ENCODE data around the gene ZNF276. TPM values are rescaled to one million over a fixed set of nuclear protein-coding genes. Genes with fewer than 3 reads are reported as not detected.
"Not testable (repeated sequence)": the region's sequence is repeated elsewhere in the genome, so short reads cannot be mapped to it uniquely, and the experiment has no call there.

ZNF276 gene
- total RNA-seq, 4 donors from 2014 or later = 6.4 to 41.5 (median 20.8) TPM

DNA sequence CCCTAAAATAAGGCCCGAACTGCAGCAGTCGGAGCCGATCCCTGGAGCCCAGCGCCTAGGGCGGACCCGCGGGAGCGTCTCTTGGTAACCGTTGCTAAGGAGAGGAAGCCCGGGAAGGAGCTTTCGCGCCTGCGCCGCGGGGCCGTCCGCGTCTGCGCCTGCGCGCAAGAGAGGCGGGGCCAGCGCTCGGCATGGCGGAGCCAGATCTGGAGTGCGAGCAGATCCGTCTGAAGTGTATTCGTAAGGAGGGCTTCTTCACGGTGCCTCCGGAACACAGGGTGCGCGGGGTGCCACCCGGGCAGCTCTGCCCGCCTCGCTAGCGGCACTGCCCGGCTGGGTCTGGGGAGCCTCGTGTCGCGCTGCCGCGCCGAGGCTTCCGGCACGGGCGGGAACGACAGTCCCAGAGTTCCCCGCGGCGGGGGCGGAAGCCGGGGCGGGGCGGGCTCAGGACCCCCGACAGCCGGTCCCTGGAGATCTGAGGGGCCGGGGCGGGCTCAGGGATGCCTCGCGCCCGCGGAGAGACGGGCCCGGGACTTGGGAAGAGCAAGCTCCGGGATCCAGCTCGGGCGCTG, 34.7 kb upstream of the ZNF276 start, which contains the start of gene CDK10:
Gene CDK10, plus strand, starts transcription at position 170 of the 572 bp plus-strand sequence. Its CDS starts 22 bp downstream, at position 192.
- Histone ChIP-seq H3K36me3 (no peaks in the 10 kb centered on the region), H3K27me3 (no peaks in the 10 kb centered on the region), H3K4me3 (peak within 1 kb of the TSS; percentile 59 to 91), H3K4me1 (peaks cover 4 to 6% of the 10 kb centered on the region in 2 donors), H3K9me3 (no peaks in the 10 kb centered on the region), H3K27ac (peak within 1 kb of the TSS; percentile 87 to 93)
- peak; percentile 86 to 94 for DNase-seq
- peak; percentile 69 to 87 for TF ChIP-seq POLR2A (IDR thresholded peaks at IDR 0.05)
- TF ChIP-seq, protein P1, sequence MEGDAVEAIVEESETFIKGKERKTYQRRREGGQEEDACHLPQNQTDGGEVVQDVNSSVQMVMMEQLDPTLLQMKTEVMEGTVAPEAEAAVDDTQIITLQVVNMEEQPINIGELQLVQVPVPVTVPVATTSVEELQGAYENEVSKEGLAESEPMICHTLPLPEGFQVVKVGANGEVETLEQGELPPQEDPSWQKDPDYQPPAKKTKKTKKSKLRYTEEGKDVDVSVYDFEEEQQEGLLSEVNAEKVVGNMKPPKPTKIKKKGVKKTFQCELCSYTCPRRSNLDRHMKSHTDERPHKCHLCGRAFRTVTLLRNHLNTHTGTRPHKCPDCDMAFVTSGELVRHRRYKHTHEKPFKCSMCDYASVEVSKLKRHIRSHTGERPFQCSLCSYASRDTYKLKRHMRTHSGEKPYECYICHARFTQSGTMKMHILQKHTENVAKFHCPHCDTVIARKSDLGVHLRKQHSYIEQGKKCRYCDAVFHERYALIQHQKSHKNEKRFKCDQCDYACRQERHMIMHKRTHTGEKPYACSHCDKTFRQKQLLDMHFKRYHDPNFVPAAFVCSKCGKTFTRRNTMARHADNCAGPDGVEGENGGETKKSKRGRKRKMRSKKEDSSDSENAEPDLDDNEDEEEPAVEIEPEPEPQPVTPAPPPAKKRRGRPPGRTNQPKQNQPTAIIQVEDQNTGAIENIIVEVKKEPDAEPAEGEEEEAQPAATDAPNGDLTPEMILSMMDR (IDR thresholded peaks at IDR 0.05) = no peak
- intact Hi-C loops (cut with DNase I; ENCODE audit: low total_unique reads) = no loop called here

DNA sequence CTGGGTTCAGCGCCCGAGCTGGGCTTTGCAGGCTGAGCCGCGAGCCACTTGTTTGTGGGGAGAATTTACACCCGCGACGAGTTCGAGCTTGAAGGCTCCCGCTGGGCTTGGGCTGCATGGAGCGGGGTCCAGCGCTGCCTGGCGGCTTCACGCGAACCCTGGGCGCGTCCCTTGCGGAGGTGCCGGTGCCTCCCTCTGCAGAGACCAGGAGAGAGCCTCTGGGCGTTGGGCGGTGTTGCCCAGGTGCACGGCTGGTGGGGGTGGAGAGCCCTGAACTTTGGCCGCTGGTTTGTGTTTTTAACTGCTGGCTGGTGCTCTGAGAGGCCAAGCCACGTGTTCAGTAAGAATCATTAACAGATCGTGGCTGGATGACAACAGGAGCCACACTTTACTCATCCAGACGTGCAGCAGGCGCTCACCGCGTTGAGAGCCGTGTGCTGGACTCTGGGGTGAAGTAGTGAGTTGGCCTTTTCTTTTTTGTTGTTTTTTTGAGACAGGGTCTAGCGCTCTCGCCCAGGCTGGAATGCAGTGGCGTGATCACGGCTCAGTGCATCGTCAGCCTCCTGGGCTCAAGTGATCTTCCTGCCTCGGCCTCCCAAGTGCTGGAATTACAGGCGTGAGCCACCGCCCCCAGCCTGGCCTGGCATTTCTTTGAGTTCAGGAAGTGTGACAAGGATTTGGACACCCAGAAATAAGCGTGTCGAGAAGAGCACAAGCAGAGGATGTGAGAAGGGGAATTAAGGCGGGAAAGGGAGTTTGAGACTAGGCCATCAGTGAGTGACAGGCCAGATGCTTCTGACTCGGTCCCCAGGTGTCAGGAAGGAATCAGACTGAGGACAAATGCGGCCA, 34.0 kb upstream of the ZNF276 start:
- DNase-seq = no peak
- peak overlapping the region; percentile 59 to 91 for H3K4me3 ChIP-seq
- peak overlapping the region; percentile 87 to 93 for H3K27ac ChIP-seq
- intact Hi-C loops (cut with DNase I; ENCODE audit: low total_unique reads) = no loop called here
- peaks cover 4 to 6% of the 10 kb centered on the region in 2 donors for H3K4me1 ChIP-seq
- H3K36me3 ChIP-seq = no peaks in the 10 kb centered on the region
- H3K9me3 ChIP-seq = no peaks in the 10 kb centered on the region
- H3K27me3 ChIP-seq = no peaks in the 10 kb centered on the region
- TF ChIP-seq POLR2A (IDR thresholded peaks at IDR 0.05) = no peak
- TF ChIP-seq, protein P1 (IDR thresholded peaks at IDR 0.05) = no peak

DNA sequence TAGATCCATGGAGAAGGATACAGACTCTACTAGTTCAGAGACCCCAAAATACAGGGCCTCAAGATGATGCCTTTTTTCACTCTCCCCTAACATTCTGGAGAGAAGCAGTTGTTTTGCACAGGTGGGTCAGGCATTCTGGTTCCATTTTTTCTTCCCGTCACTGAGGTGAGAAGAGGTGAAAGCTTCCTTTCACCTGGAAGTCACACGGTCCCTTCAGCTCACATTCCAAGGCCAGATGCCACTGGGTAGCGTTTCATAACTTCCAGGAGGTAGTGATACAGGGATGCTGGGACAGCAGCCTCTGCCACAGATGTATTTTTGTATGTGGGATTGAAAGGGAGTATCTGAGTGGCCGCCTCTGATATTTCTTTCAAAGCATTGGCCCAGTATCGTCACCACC, 32.9 kb upstream of the ZNF276 start:
- Histone ChIP-seq H3K4me1 (peaks cover 4 to 6% of the 10 kb centered on the region in 2 donors), H3K36me3 (no peaks in the 10 kb centered on the region), H3K9me3 (no peaks in the 10 kb centered on the region), H3K27ac (no peak overlapping the region), H3K27me3 (no peaks in the 10 kb centered on the region), H3K4me3 (no peak overlapping the region)
- no peak for DNase-seq
- no peak for TF ChIP-seq POLR2A (IDR thresholded peaks at IDR 0.05)
- TF ChIP-seq, protein P1 (IDR thresholded peaks at IDR 0.05) = no peak
- intact Hi-C loops (cut with DNase I; ENCODE audit: low total_unique reads) = no loop called here

DNA sequence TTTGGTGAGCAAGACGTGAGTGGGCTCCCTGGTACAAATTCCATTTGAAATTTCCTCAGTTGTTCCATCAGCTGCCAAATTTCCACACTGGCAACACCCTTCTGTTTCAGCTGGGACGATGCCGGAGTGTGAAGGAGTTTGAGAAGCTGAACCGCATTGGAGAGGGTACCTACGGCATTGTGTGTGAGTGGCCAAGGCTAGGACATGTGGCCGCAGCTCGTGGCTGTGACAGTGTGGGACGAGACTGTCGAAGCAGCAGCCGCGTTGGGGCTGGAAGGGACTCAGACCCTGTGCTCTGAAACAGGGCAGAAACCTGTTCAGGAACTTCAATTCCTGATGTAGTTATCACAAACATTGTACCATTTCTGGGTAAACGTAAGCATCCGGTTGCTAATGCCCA, 32.2 kb upstream of the ZNF276 start:
- intact Hi-C loops (cut with DNase I; ENCODE audit: low total_unique reads) = no loop called here
- peaks cover 4 to 6% of the 10 kb centered on the region in 2 donors for H3K4me1 ChIP-seq
- no peak overlapping the region for H3K27ac ChIP-seq
- DNase-seq = no peak
- no peak for TF ChIP-seq POLR2A (IDR thresholded peaks at IDR 0.05)
- TF ChIP-seq, protein P1 (IDR thresholded peaks at IDR 0.05) = no peak
- H3K9me3 ChIP-seq = no peaks in the 10 kb centered on the region
- no peaks in the 10 kb centered on the region for H3K27me3 ChIP-seq
- no peak overlapping the region for H3K4me3 ChIP-seq
- no peaks in the 10 kb centered on the region for H3K36me3 ChIP-seq

DNA sequence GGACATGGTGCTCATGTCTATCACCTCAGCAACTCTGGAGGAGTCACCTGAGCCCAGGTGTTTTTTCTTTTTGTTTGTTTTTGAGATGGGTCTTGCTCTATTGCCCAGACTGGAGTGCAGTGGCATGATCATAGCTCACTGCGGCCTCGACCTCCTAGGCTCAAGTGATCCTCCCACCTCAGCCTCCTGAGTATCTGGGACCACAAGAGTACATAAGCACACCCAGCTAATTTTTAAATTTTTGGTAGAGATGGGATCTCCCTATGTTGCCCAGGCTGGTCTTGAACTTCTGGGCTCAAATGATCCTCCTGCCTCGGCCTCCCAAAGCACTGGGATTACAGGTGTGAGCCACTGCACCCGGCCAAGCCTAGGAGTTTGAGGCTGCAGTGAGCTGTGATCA, 31.7 kb upstream of the ZNF276 start:
- H3K4me3 ChIP-seq; intact Hi-C loops (cut with DNase I; ENCODE audit: low total_unique reads); H3K4me1 ChIP-seq; H3K27ac ChIP-seq; DNase-seq; H3K36me3 ChIP-seq; H3K27me3 ChIP-seq; H3K9me3 ChIP-seq: not testable (repeated sequence)
